Measurements from ENCODE around the gene TRABD2B.

Gene TRABD2B

DNA sequence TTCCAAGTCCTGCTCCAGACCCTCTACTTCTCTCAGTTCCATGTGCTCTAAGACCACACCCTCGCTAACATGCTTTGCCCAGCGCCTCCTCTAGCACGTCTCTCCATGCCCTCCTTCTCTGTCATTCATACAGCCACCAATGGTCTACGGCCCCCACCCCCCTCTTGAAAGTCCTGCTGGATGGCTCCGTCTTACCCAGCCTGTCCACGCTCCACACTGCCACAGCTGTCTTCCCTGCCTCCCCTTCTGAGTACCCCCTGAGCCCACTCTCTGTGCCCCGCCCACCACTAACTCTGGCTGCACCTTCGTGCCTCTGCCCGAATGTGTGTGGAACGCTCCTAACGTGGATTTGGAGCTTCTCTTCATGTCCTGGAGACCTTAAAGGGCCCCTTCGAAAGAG lies 244.6 kb downstream of the TRABD2B start:
- no peak overlapping the region for H3K27ac ChIP-seq (ENCODE audit: low read depth, low read length, severe bottlenecking)
- H3K4me1 ChIP-seq (ENCODE audit: control insufficient read depth, insufficient read depth, low read length, poor library complexity, severe bottlenecking), result no peaks in the 10 kb centered on the region
- H3K36me3 ChIP-seq (ENCODE audit: control insufficient read depth, insufficient read depth, low read length), result no peaks in the 10 kb centered on the region
- no peaks in the 10 kb centered on the region for H3K9me3 ChIP-seq (ENCODE audit: control insufficient read depth, low read length)
- H3K4me3 ChIP-seq (ENCODE audit: extremely low read depth, insufficient read depth, low read length, poor library complexity, severe bottlenecking), result no peak overlapping the region
- 85 to 90% methylated on average over 10 to 12 of the region's 12 CpGs for WGBS, 2 experiments (ENCODE audit: insufficient coverage in 2 of 2)

- 82 to 83% methylated on average over 15 of the region's 15 CpGs for WGBS, 2 experiments (ENCODE audit: insufficient coverage in 2 of 2)
- H3K4me3 ChIP-seq (ENCODE audit: extremely low read depth, insufficient read depth, low read length, poor library complexity, severe bottlenecking), result no peak overlapping the region
- no peak overlapping the region for H3K27ac ChIP-seq (ENCODE audit: low read depth, low read length, severe bottlenecking)
Observed at GRCh38 chr1:47751996-47752451, 245.2 kb downstream of the TRABD2B start.

DNA sequence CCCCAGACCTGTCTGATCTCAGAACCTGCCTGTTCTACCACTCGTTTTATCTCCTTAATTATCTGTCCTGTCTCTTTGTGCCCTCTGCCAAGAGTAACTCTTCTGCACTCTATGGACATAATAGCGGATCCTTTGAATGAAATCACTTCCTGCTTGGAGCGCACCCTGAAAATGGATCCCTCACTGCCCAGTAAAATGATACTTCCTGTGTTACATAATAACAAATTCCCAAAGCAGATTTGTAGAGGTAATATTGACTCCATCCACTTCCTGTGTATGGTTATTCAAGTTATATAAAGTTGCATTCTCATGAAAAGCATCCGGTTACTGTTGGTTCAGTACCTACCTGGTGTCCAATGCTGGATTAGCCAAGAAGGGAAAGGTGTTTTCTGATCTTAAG lies 246.0 kb downstream of the TRABD2B start:
- Histone ChIP-seq H3K9me3 (ENCODE audit: control insufficient read depth, low read length) (no peaks in the 10 kb centered on the region), H3K36me3 (ENCODE audit: control insufficient read depth, insufficient read depth, low read length) (no peaks in the 10 kb centered on the region), H3K4me1 (ENCODE audit: control insufficient read depth, insufficient read depth, low read length, poor library complexity, severe bottlenecking) (no peaks in the 10 kb centered on the region), H3K4me3 (ENCODE audit: extremely low read depth, insufficient read depth, low read length, poor library complexity, severe bottlenecking) (no peak overlapping the region), H3K27ac (ENCODE audit: low read depth, low read length, severe bottlenecking) (no peak overlapping the region)
- 79 to 84% methylated on average over 2 to 4 of the region's 4 CpGs for WGBS, 2 experiments (ENCODE audit: insufficient coverage in 2 of 2)

More at GRCh38 chr1:47751996-47752451, 245.2 kb downstream of the TRABD2B start:
- Histone ChIP-seq H3K4me1 (ENCODE audit: control insufficient read depth, insufficient read depth, low read length, poor library complexity, severe bottlenecking) (no peaks in the 10 kb centered on the region), H3K9me3 (ENCODE audit: control insufficient read depth, low read length) (no peaks in the 10 kb centered on the region), H3K36me3 (ENCODE audit: control insufficient read depth, insufficient read depth, low read length) (no peaks in the 10 kb centered on the region)

DNA sequence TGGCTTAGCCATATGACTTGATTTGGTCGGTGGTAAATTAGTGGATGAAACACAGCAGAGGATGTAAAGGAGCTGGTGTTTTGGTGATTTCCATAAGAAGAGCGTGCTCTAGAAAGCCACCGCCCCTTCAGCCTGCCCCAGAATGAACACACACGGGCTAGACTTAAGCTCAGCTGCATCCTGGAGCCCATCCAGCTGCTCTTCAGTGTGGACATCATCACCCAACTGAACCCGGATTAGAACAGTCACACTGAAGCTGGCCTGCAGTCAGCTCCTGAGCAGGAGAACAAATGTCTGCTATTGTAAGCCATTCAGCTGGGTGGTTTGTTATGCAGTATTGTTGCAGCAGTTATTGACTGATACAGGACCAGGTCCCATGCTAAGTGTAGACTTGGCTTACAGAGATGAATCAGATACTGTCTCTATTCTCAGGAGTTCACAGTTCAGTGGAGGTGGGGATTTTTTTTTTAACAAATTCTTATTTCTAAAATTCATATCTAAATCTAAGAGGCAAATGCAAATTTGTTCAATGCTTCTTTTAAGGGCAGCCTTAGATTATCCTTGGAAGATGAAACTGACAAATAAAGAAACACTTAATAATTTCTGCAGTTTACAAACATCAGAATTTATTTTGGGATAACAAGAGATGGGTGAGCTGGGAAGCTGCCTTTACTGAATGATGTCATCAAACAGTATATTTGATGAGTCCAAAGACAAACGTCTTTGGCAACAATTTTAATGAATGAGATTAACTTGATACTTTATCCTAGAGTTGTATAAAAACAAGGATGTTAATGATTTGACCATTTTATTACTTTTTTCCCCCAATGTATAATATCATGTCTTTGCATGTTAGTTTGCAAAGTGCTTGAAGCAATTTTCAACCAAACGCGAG lies 251.2 kb downstream of the TRABD2B start:
- 58 to 81% methylated on average over 4 to 6 of the region's 8 CpGs for WGBS, 2 experiments (ENCODE audit: insufficient coverage in 2 of 2)

GRCh38 chr1:47742890-47743760 lies 254.1 kb downstream of the TRABD2B start:
- 78 to 87% methylated on average over 5 to 6 of the region's 9 CpGs for WGBS, 2 experiments (ENCODE audit: insufficient coverage in 2 of 2)
- no peaks in the 10 kb centered on the region for H3K36me3 ChIP-seq (ENCODE audit: control insufficient read depth, insufficient read depth, low read length)
- H3K9me3 ChIP-seq (ENCODE audit: control insufficient read depth, low read length), result no peaks in the 10 kb centered on the region
- H3K4me1 ChIP-seq (ENCODE audit: control insufficient read depth, insufficient read depth, low read length, poor library complexity, severe bottlenecking), result no peaks in the 10 kb centered on the region
- H3K4me3 ChIP-seq (ENCODE audit: extremely low read depth, insufficient read depth, low read length, poor library complexity, severe bottlenecking), result no peak overlapping the region
- H3K27ac ChIP-seq (ENCODE audit: low read depth, low read length, severe bottlenecking), result no peak overlapping the region

More for the DNA sequence above, 251.2 kb downstream of the TRABD2B start:
- Histone ChIP-seq H3K9me3 (ENCODE audit: control insufficient read depth, low read length) (no peaks in the 10 kb centered on the region), H3K36me3 (ENCODE audit: control insufficient read depth, insufficient read depth, low read length) (no peaks in the 10 kb centered on the region), H3K4me1 (ENCODE audit: control insufficient read depth, insufficient read depth, low read length, poor library complexity, severe bottlenecking) (no peaks in the 10 kb centered on the region), H3K27ac (ENCODE audit: low read depth, low read length, severe bottlenecking) (no peak overlapping the region), H3K4me3 (ENCODE audit: extremely low read depth, insufficient read depth, low read length, poor library complexity, severe bottlenecking) (no peak overlapping the region)

- Histone ChIP-seq H3K4me1 (ENCODE audit: control insufficient read depth, insufficient read depth, low read length, poor library complexity, severe bottlenecking) (no peaks in the 10 kb centered on the region), H3K9me3 (ENCODE audit: control insufficient read depth, low read length) (no peaks in the 10 kb centered on the region), H3K4me3 (ENCODE audit: extremely low read depth, insufficient read depth, low read length, poor library complexity, severe bottlenecking) (no peak overlapping the region), H3K36me3 (ENCODE audit: control insufficient read depth, insufficient read depth, low read length) (no peaks in the 10 kb centered on the region), H3K27ac (ENCODE audit: low read depth, low read length, severe bottlenecking) (no peak overlapping the region)
- WGBS, 2 experiments (ENCODE audit: insufficient coverage in 2 of 2), result 19 to 25% methylated on average over 4 of the region's 8 CpGs
Observed at GRCh38 chr1:47738560-47739182, 258.5 kb downstream of the TRABD2B start.

DNA sequence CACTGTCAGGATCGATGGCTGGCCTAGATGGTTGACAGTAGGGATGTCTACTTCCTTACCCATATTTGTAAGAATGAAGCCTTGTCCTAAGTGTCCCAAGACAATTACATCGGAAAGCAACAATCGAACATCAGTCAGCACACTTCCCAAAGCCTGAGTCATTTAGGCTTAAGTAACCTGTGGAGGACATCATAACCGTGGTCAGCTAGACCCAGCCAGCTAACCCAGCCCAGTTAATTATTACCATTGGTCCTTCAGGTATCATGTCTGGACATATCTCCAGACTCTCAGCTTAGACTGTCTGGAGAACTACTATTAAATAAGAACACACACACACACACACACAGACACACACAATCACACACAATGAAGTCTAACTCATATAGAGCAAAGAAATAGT lies 264.7 kb downstream of the TRABD2B start:
- WGBS, 2 experiments (ENCODE audit: insufficient coverage in 2 of 2), result 92 to 93% methylated on average over 2 to 3 of the region's 4 CpGs
- H3K4me1 ChIP-seq (ENCODE audit: control insufficient read depth, insufficient read depth, low read length, poor library complexity, severe bottlenecking), result no peaks in the 10 kb centered on the region
- no peak overlapping the region for H3K4me3 ChIP-seq (ENCODE audit: extremely low read depth, insufficient read depth, low read length, poor library complexity, severe bottlenecking)
- no peaks in the 10 kb centered on the region for H3K36me3 ChIP-seq (ENCODE audit: control insufficient read depth, insufficient read depth, low read length)
- no peak overlapping the region for H3K27ac ChIP-seq (ENCODE audit: low read depth, low read length, severe bottlenecking)
- H3K9me3 ChIP-seq (ENCODE audit: control insufficient read depth, low read length), result no peaks in the 10 kb centered on the region

- H3K9me3 ChIP-seq (ENCODE audit: control insufficient read depth, low read length), result no peaks in the 10 kb centered on the region
- no peak overlapping the region for H3K27ac ChIP-seq (ENCODE audit: low read depth, low read length, severe bottlenecking)
- no peaks in the 10 kb centered on the region for H3K4me1 ChIP-seq (ENCODE audit: control insufficient read depth, insufficient read depth, low read length, poor library complexity, severe bottlenecking)
- no peak overlapping the region for H3K4me3 ChIP-seq (ENCODE audit: extremely low read depth, insufficient read depth, low read length, poor library complexity, severe bottlenecking)
- WGBS, 2 experiments (ENCODE audit: insufficient coverage in 2 of 2), result 85 to 88% methylated on average over 4 to 6 of the region's 8 CpGs
- no peaks in the 10 kb centered on the region for H3K36me3 ChIP-seq (ENCODE audit: control insufficient read depth, insufficient read depth, low read length)
Observed at GRCh38 chr1:47731730-47732129, 265.5 kb downstream of the TRABD2B start.

DNA sequence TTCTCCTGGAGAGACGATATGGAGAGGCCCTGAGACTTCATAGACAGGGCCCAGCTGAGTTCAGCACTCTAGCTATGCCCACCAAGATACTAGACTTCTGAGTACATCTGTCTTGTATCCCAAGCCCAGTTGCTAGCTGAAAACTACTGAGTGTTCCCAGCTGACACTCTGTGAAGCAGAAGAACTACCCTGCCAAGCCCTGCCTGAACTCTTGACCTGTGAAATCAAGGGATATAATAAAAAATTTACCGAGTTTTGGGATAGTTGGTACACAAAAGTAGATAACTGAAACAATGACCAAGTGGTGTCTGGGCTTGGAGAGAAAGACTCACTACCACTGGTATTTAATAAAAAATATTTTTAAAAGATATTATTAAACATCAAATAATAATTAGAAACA lies 267.5 kb downstream of the TRABD2B start:
- Histone ChIP-seq H3K4me3 (ENCODE audit: extremely low read depth, insufficient read depth, low read length, poor library complexity, severe bottlenecking) (no peak overlapping the region), H3K36me3 (ENCODE audit: control insufficient read depth, insufficient read depth, low read length) (no peaks in the 10 kb centered on the region), H3K27ac (ENCODE audit: low read depth, low read length, severe bottlenecking) (no peak overlapping the region)

DNA sequence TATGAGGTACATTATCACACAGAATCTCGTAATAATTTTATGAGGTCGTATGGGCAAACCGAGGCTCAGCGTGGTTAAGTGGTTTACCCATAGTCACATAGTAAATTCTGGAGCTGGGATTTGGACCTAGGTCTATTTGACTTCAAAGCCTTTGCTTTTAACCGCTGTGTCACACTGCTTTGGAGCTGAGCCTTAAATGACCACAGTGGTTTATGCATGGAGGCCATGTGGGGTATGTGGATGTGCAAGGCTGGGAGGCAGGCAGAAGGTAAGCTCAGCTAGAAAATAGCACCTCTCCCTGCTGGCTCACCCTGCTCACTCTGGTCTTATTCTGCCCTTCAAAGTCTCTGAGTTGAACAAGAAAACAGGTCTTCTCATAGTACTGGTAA lies 269.5 kb downstream of the TRABD2B start:
- Histone ChIP-seq H3K27ac (ENCODE audit: low read depth, low read length, severe bottlenecking) (no peak overlapping the region), H3K4me1 (ENCODE audit: control insufficient read depth, insufficient read depth, low read length, poor library complexity, severe bottlenecking) (peaks cover 11% of the 10 kb centered on the region), H3K9me3 (ENCODE audit: control insufficient read depth, low read length) (no peaks in the 10 kb centered on the region), H3K36me3 (ENCODE audit: control insufficient read depth, insufficient read depth, low read length) (no peaks in the 10 kb centered on the region), H3K4me3 (ENCODE audit: extremely low read depth, insufficient read depth, low read length, poor library complexity, severe bottlenecking) (no peak overlapping the region)
- 94 to 95% methylated on average over 5 of the region's 5 CpGs for WGBS, 2 experiments (ENCODE audit: insufficient coverage in 2 of 2)

More for the DNA sequence above, 267.5 kb downstream of the TRABD2B start:
- Histone ChIP-seq H3K9me3 (ENCODE audit: control insufficient read depth, low read length) (no peaks in the 10 kb centered on the region), H3K4me1 (ENCODE audit: control insufficient read depth, insufficient read depth, low read length, poor library complexity, severe bottlenecking) (peaks cover 7% of the 10 kb centered on the region)
- 71 to 86% methylated on average over 1 of the region's 2 CpGs for WGBS, 2 experiments (ENCODE audit: insufficient coverage in 2 of 2)
